Suppressor macrophage (primary cell): ENCODE data around the gene TMSB15C.

ENCODE experiments used
- DNase-seq, 4 experiments: peaks; one replicate each; pipeline ENCODE4 v3.0.0-alpha.2; 2020 to 2022

Gene TMSB15C

DNA sequence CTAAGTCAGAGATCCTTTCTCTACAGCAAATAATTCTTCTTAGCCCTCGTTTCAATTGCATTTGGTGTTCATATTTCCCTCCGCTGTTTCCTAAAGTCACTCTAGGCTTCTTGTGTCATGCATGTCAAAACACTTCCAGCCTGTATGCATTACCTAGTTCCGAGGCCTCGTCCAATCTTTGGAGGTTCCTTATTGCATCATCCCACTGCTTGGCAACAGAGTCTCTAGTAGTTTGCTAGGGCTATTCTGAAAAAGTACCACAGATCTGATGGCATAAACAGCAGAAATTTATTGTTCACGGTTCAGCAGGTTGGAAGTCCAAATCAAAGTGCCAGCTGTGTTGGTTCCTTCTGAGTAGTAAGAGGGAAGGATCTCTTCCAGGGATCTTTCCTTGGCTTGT is 30.4 kb downstream of the TMSB15C start:
- no peak for DNase-seq

DNA sequence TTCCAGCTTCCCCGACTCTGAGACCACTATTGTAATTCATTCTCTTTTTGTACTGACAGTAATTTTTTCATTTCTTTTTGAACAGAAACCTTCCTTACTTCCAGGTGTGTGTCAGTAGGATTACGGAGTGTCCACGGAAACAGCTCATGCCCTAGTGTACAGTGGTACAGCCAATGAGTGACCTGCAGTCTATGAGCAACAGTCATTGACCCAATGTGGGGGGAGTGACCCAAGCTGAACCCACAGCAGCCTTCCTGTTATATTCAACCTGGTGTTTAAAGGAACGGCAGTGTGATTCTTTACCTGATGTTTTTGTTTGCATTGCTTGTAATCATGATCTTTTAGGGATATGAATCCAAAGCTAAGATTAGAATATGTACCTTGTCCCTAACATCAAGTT is 35.0 kb downstream of the TMSB15C start:
- no peak for DNase-seq

GRCh38 chrX:104039689-104040505 is 36.1 kb downstream of the TMSB15C start, which contains the start of gene H2BW2:
Gene H2BW2, plus strand, starts transcription at chrX:104039956. Its CDS starts 39 bp downstream, at chrX:104039995.
- no peak for DNase-seq
